Kidney epithelial cell (primary cell): ENCODE results near the gene HNRNPA2B1. TPM values are rescaled to one million over a fixed set of nuclear protein-coding genes. Genes with fewer than 3 reads are reported as not detected.

Experiments
- DNase-seq: peaks from one replicate; pipeline ENCODE4 v3.0.0-alpha.2; 2010; ENCODE audit warnings: low read depth
- H3K27me3 ChIP-seq: 2 replicates; pipeline ENCODE4 v1.6.0; 2011; ENCODE audit warnings: low read length; ENCODE audit not compliant: control insufficient read depth, insufficient read depth
- H3K36me3 ChIP-seq: 2 replicates; pipeline ENCODE4 v1.5.1; 2011; ENCODE audit warnings: low read length; ENCODE audit not compliant: control insufficient read depth, insufficient read depth
- H3K4me3 ChIP-seq: 2 replicates; pipeline ENCODE4 v1.5.1; 2011; ENCODE audit warnings: low read depth, mild to moderate bottlenecking, control low read depth, low read length
- CTCF ChIP-seq: IDR thresholded peaks from 2 replicates; pipeline ENCODE4 v1.5.1; 2011; ENCODE audit warnings: mild to moderate bottlenecking, moderate library complexity, low read length, control low read depth, inconsistent platforms; ENCODE audit not compliant: insufficient read depth, poor library complexity, severe bottlenecking
- total RNA-seq: library from RNA; depleted of rRNA; stranded (reverse); fragments of >200 nt; gene quantifications from 2 replicates; pipeline ENCODE4 v1.2.3, GENCODE V29; 2015

The HNRNPA2B1 gene
- total RNA-seq, 1 donor from 2014 or later: 133 TPM

DNA sequence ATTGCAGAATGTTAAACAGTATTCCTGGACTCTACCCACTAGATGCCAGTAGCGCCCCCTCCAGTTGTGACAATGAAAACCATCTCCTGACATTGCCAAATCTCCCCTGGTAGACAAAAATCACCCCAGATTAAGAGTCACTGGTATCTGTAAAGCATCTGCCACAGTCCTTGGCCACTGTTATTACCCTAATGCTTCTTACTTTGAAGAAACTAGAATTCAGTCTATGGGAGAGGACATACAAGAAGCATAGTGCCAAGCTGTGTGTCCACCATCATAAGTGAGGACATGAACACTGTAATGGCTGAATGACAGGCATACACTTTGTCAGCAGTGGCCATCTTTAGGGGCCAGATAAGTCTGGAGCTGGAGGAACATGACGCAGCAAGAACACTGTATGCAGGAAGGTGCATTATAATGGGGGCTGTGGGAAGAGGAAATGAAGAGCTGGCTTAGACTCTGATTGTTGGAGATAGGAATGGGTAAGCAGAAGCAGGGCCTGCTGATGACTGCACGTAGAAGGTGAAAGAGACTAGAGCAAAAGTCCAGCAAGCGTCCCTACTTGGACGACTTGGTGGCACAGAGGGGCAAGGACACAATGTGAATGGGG, 33.5 kb upstream of the HNRNPA2B1 start:
- TF ChIP-seq CTCF: no peak
- H3K4me3 ChIP-seq: no peak overlapping the region
- no peaks in the 10 kb centered on the region for H3K36me3 ChIP-seq
- DNase-seq: no peak
- peaks cover 4% of the 10 kb centered on the region for H3K27me3 ChIP-seq

- peaks cover 2% of the 10 kb centered on the region for H3K27me3 ChIP-seq
- H3K4me3 ChIP-seq: no peak overlapping the region
These were observed 27.4 kb upstream of the HNRNPA2B1 start for GRCh38 chr7:26227987-26228386.

DNA sequence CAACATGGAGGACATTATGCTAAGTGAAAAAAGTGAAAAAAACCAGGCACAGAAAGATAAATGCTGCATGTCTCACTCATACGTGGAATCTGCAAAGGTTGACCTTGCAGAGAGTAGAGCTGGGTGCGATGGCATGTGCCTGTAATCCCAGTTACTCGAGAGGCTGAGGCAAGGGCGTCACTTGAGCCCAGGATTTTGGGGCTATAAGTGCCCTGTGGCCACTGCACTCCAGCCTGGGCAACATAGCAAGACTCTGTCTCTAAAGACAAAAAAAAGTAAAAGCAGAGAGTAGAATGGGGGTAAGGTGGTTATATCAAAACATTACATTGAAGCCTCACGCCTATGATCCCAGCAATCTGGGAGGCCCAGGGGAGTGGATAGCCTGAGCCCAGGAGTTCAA, 23.8 kb upstream of the HNRNPA2B1 start:
- no peaks in the 10 kb centered on the region for H3K36me3 ChIP-seq
- no peak overlapping the region for H3K4me3 ChIP-seq
- H3K27me3 ChIP-seq: peaks cover 2% of the 10 kb centered on the region
- no peak for TF ChIP-seq CTCF
- no peak for DNase-seq

More at GRCh38 chr7:26227987-26228386, 27.4 kb upstream of the HNRNPA2B1 start:
- TF ChIP-seq CTCF: no peak
- no peaks in the 10 kb centered on the region for H3K36me3 ChIP-seq
- no peak for DNase-seq

DNA sequence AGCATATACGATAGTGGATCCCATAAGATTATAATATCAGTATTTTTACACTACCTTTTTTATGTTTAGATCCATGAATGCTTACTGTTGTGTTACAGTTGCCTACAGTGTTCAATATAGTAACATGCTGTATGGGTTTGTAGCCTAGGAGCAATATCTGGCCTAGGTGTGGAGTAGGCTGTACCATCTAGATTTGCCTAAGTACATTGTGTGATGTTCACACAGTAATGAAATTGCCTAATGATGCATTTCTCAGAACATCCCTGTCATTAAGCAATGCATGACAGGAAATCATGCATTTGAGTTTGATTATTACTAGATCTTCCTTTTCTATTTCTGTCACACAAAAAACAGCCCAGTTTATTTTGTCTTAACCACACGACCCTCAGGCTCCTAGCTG, 15.5 kb upstream of the HNRNPA2B1 start:
- TF ChIP-seq CTCF: no peak
- Histone ChIP-seq H3K4me3 (no peak overlapping the region), H3K36me3 (no peaks in the 10 kb centered on the region), H3K27me3 (no peaks in the 10 kb centered on the region)
- no peak for DNase-seq

- no peak for TF ChIP-seq CTCF
- Histone ChIP-seq H3K27me3 (no peaks in the 10 kb centered on the region), H3K36me3 (no peaks in the 10 kb centered on the region), H3K4me3 (no peak overlapping the region)
- no peak for DNase-seq
These were observed 13.4 kb upstream of the HNRNPA2B1 start for GRCh38 chr7:26213807-26214515.
